GM19438 (cell line): ENCODE results near the gene FIBP.

Experiments
- ATAC-seq: cut with Tn5 transposase; IDR thresholded peaks from one replicate; pipeline ENCODE4 v1.9.1; 2021; ENCODE audit warnings: low read depth; ENCODE audit not compliant: unreplicated experiment

The FIBP gene

GRCh38 chr11:65891219-65892136 is 3.2 kb upstream of the FIBP start:
- ATAC-seq = no peak

GRCh38 chr11:65890324-65891218 is 2.3 kb upstream of the FIBP start, which contains the start of gene CCDC85B:
Gene CCDC85B, plus strand, starts transcription at chr11:65890673. Its CDS starts 111 bp downstream, at chr11:65890784.
- peak; percentile 44 for ATAC-seq

- no peak for ATAC-seq
Observed at GRCh38 chr11:65887723-65888162, 528 bp downstream of the FIBP start.

- ATAC-seq = no peak
Observed at GRCh38 chr11:65886826-65887722, 1.2 kb downstream of the FIBP start.

GRCh38 chr11:65885808-65886536 is 2.3 kb downstream of the FIBP start:
- ATAC-seq = no peak

- no peak for ATAC-seq
Observed at GRCh38 chr11:65885231-65885630, 3.0 kb downstream of the FIBP start.

GRCh38 chr11:65884716-65885092 is 3.6 kb downstream of the FIBP start:
- ATAC-seq = no peak

GRCh38 chr11:65883786-65884715 is 4.2 kb downstream of the FIBP start:
- ATAC-seq = no peak

GRCh38 chr11:65883058-65883761 is 5.1 kb downstream of the FIBP start:
- ATAC-seq = no peak

- ATAC-seq = no peak
Observed at GRCh38 chr11:65882120-65883057, 5.9 kb downstream of the FIBP start.

GRCh38 chr11:65880844-65881421 is 7.3 kb downstream of the FIBP start:
- ATAC-seq = no peak

GRCh38 chr11:65880027-65880426 is 8.2 kb downstream of the FIBP start:
- no peak for ATAC-seq

GRCh38 chr11:65879617-65880016 is 8.7 kb downstream of the FIBP start, which contains the start of gene CTSW:
Gene CTSW, plus strand, starts transcription at chr11:65879837. Its CDS starts 18 bp downstream, at chr11:65879855.
- ATAC-seq = no peak

GRCh38 chr11:65873318-65874156 is 14.7 kb downstream of the FIBP start:
- peak; percentile 73 for ATAC-seq

- no peak for ATAC-seq
Observed at GRCh38 chr11:65872586-65873317, 15.5 kb downstream of the FIBP start, which contains the start of gene EFEMP2. Gene EFEMP2, minus strand, starts transcription at chr11:65872800. Its CDS starts 446 bp downstream, at chr11:65872354.
